GM18858 (cell line): ENCODE results near the gene DCTPP1.
"Not testable (repeated sequence)": the region's sequence is repeated elsewhere in the genome, so short reads cannot be mapped to it uniquely, and the experiment has no call there.

Experiments
- ATAC-seq: cut with Tn5 transposase; IDR thresholded peaks from one replicate; pipeline ENCODE4 v1.9.1; 2021; ENCODE audit not compliant: unreplicated experiment

The DCTPP1 gene

GRCh38 chr16:30429678-30430427, at the start of gene DCTPP1:
Gene DCTPP1 (minus strand): TSS chr16:30430030. CDS start chr16:30429980, 50 bp downstream.
- ATAC-seq = peak; percentile 87

- no peak for ATAC-seq
These were observed 49.1 kb upstream of the DCTPP1 start for GRCh38 chr16:30478766-30479478.

- not testable (repeated sequence) for ATAC-seq
These were observed 47.9 kb upstream of the DCTPP1 start for GRCh38 chr16:30477773-30478172.

GRCh38 chr16:30476991-30477390, 47.2 kb upstream of the DCTPP1 start:
- no peak for ATAC-seq

GRCh38 chr16:30474684-30475083, 44.9 kb upstream of the DCTPP1 start:
- ATAC-seq = no peak

- ATAC-seq = no peak
These were observed 44.2 kb upstream of the DCTPP1 start for GRCh38 chr16:30474074-30474452.

GRCh38 chr16:30473231-30474073, 43.6 kb upstream of the DCTPP1 start:
- ATAC-seq = no peak

- peak; percentile 35 for ATAC-seq
These were observed 42.6 kb upstream of the DCTPP1 start, which contains the start of gene ITGAL for GRCh38 chr16:30472328-30472942. Gene ITGAL (plus strand): TSS chr16:30472742. CDS start chr16:30472838, 96 bp downstream.

GRCh38 chr16:30470632-30470995, 40.8 kb upstream of the DCTPP1 start:
- no peak for ATAC-seq

- ATAC-seq = no peak
These were observed 40.3 kb upstream of the DCTPP1 start for GRCh38 chr16:30470170-30470512.

GRCh38 chr16:30464078-30464477, 34.2 kb upstream of the DCTPP1 start:
- no peak for ATAC-seq

- ATAC-seq = not testable (repeated sequence)
These were observed 31.6 kb upstream of the DCTPP1 start for GRCh38 chr16:30461426-30461825.

GRCh38 chr16:30459456-30459855, 29.6 kb upstream of the DCTPP1 start:
- ATAC-seq = no peak

GRCh38 chr16:30458561-30459394, 28.9 kb upstream of the DCTPP1 start:
- ATAC-seq = peak; percentile 69

- no peak for ATAC-seq
These were observed 28.1 kb upstream of the DCTPP1 start for GRCh38 chr16:30457743-30458560.

GRCh38 chr16:30457256-30457655, 27.4 kb upstream of the DCTPP1 start:
- no peak for ATAC-seq

GRCh38 chr16:30456302-30456701, 26.5 kb upstream of the DCTPP1 start:
- ATAC-seq = no peak

- ATAC-seq = not testable (repeated sequence)
These were observed 23.1 kb upstream of the DCTPP1 start for GRCh38 chr16:30452709-30453580.

- ATAC-seq = no peak
These were observed 19.2 kb upstream of the DCTPP1 start for GRCh38 chr16:30449116-30449435.
